PFSK-1 (cell line): ENCODE measurements around the gene CCN5.

Source experiments
- FOXP2 ChIP-seq: optimal IDR thresholded peaks from 2 replicates; pipeline ENCODE3; 2011; ENCODE audit warnings: borderline replicate concordance, control low read depth, inconsistent platforms; ENCODE audit not compliant: insufficient read depth; ENCODE audit errors: extremely low read length, extremely low read depth
- POLR2AphosphoS5 ChIP-seq: IDR thresholded peaks from 2 replicates; pipeline ENCODE4 v1.6.1; 2012; ENCODE audit warnings: low read depth, mild to moderate bottlenecking, control low read depth, low read length, moderate library complexity
- REST ChIP-seq, 2 experiments: IDR thresholded peaks; 2 replicates each; pipeline versions ENCODE4 v1.6.1 to v1.8.0; 2011 to 2012; ENCODE audit warnings: low read depth in 2 of 2, low read length in 2 of 2, control low read depth in 1 of 2, inconsistent platforms in 1 of 2, mild to moderate bottlenecking in 1 of 2, moderate library complexity in 1 of 2; ENCODE audit not compliant: insufficient read depth in 1 of 2
- SIN3A ChIP-seq: IDR thresholded peaks from 2 replicates; pipeline ENCODE4 v1.6.1; 2012; ENCODE audit warnings: mild to moderate bottlenecking, low read length, moderate library complexity, borderline replicate concordance; ENCODE audit not compliant: insufficient read depth
- TAF1 ChIP-seq: IDR thresholded peaks from 2 replicates; pipeline ENCODE4 v1.6.1; 2012; ENCODE audit warnings: low read length, control low read depth, borderline replicate concordance; ENCODE audit not compliant: insufficient read depth

CCN5 gene

GRCh38 chr20:44730441-44730840 is 15.3 kb downstream of the CCN5 start:
- TF ChIP-seq POLR2AphosphoS5 (no peak), FOXP2 (no peak), TAF1 (no peak), REST (IDR thresholded peaks at IDR 0.05; ENCODE audit: insufficient read depth in 1 of 2, low read depth in 2 of 2, low read length in 2 of 2) (no peak), SIN3A (no peak)

DNA sequence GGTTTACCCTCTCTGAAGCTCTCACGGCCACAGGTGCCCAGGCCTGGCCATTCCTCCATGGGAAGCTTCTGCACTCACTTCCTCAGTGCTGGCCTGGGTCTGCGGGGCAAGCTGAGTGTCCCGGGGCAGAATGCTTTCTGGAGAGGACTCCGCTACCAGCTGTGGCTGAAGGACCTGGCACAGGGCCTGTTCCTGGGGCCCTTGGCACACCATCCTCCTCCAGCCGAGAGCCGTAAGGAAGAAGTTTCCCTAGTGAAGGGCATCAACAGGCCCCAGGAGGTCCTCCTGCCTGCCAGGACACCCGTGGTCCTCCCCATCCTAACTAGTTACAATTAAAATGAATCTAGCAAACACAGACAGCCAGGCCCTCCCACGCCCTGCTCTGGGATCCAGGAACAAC is 16.5 kb downstream of the CCN5 start:
- no peak for TF ChIP-seq FOXP2

GRCh38 chr20:44732327-44732726 is 17.2 kb downstream of the CCN5 start:
- no peak for TF ChIP-seq SIN3A
- no peak for TF ChIP-seq TAF1
- no peak for TF ChIP-seq POLR2AphosphoS5
- TF ChIP-seq FOXP2 = no peak
- TF ChIP-seq REST (IDR thresholded peaks at IDR 0.05; ENCODE audit: insufficient read depth in 1 of 2, low read depth in 2 of 2, low read length in 2 of 2) = no peak

DNA sequence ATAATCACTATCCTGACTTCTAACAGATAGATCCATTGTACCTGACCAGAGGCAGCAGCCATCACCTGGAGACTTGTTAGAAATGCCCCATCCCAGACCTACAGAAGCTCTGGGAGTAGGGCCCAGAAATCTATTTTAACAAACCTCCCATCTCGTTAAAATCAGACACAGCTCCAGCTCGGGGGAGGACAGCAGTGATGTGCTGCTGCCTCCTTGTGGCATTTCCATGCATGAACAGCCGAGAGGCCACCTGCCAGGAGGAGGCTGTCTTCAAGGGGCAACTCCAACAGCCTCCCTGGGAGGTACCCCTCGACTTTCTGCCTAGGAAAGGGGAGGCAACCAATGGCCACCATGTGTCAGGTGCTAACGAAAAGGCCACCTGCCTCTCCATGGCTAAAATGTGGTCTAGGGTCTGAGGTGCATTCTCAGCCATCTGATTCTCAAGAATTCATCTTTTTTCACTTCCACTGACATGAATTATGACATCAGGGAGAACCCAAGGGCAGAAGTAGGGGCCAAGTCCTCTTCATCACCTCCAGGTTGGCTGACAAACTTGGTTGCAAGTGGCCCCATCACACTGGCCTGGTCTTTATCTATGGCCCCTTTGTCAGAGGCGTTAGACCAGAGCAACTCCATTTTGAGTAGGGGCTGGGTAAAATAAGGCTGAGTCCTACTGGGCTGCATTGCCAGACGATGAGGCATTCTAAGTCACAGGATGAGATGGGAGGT is 18.3 kb downstream of the CCN5 start:
- no peak for TF ChIP-seq FOXP2
- no peak for TF ChIP-seq POLR2AphosphoS5
- no peak for TF ChIP-seq REST (IDR thresholded peaks at IDR 0.05; ENCODE audit: insufficient read depth in 1 of 2, low read depth in 2 of 2, low read length in 2 of 2)
- TF ChIP-seq SIN3A = no peak
- TF ChIP-seq TAF1 = no peak

DNA sequence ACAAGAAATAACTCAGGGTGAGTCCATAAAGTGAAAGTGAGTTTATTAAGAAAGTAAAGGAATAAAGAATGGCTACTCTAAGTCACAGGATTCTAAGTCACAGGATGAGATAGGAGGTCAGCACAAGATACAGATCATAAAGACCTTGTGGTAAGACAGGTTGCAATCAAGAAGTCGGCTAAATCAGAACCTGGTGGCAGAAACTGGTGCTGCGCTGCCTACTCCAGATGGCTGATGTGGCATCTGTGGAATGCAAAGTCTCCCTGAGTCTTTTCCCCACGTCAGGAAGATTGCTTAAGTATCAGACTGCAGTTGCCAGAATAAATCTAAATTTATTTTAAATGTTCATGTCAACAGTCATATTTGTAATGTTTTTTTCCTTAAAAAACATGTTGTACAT is 19.8 kb downstream of the CCN5 start:
- no peak for TF ChIP-seq TAF1
- no peak for TF ChIP-seq FOXP2
- no peak for TF ChIP-seq SIN3A
- no peak for TF ChIP-seq POLR2AphosphoS5
- no peak for TF ChIP-seq REST (IDR thresholded peaks at IDR 0.05; ENCODE audit: insufficient read depth in 1 of 2, low read depth in 2 of 2, low read length in 2 of 2)
